HG03159 (cell line): ENCODE measurements around the gene SSTR5.

Source experiments
- ATAC-seq: cut with Tn5 transposase; IDR thresholded peaks from one replicate; pipeline ENCODE4 v1.9.1; 2021; ENCODE audit warnings: mild to moderate bottlenecking, moderate library complexity; ENCODE audit not compliant: unreplicated experiment

Gene SSTR5

GRCh38 chr16:1053700-1054368 lies 18.7 kb upstream of the SSTR5 start:
- ATAC-seq: no peak

- ATAC-seq: no peak
Measured at GRCh38 chr16:1054660-1055556, 17.6 kb upstream of the SSTR5 start.

GRCh38 chr16:1055557-1055924 lies 17.0 kb upstream of the SSTR5 start:
- ATAC-seq: no peak

GRCh38 chr16:1056196-1056595 lies 16.4 kb upstream of the SSTR5 start:
- no peak for ATAC-seq

- ATAC-seq: no peak
Measured at GRCh38 chr16:1057252-1057932, 15.2 kb upstream of the SSTR5 start.

- ATAC-seq: no peak
Measured at GRCh38 chr16:1058216-1058615, 14.3 kb upstream of the SSTR5 start.

GRCh38 chr16:1059310-1059709 lies 13.2 kb upstream of the SSTR5 start:
- ATAC-seq: no peak

GRCh38 chr16:1060416-1061340 lies 11.9 kb upstream of the SSTR5 start:
- ATAC-seq: no peak

- no peak for ATAC-seq
Measured at GRCh38 chr16:1061769-1062505, 10.6 kb upstream of the SSTR5 start.

- no peak for ATAC-seq
Measured at GRCh38 chr16:1062895-1063294, 9.7 kb upstream of the SSTR5 start.

- no peak for ATAC-seq
Measured at GRCh38 chr16:1063728-1064127, 8.8 kb upstream of the SSTR5 start.

GRCh38 chr16:1065469-1066128 lies 6.9 kb upstream of the SSTR5 start:
- ATAC-seq: no peak

- ATAC-seq: no peak
Measured at GRCh38 chr16:1066584-1067172, 5.9 kb upstream of the SSTR5 start.

GRCh38 chr16:1067629-1068028 lies 4.9 kb upstream of the SSTR5 start:
- ATAC-seq: no peak

GRCh38 chr16:1068451-1068850 lies 4.1 kb upstream of the SSTR5 start:
- no peak for ATAC-seq

- no peak for ATAC-seq
Measured at GRCh38 chr16:1069154-1069553, 3.4 kb upstream of the SSTR5 start.

GRCh38 chr16:1070084-1070863 lies 2.3 kb upstream of the SSTR5 start:
- no peak for ATAC-seq

- ATAC-seq: no peak
Measured at GRCh38 chr16:1070864-1071408, 1.6 kb upstream of the SSTR5 start.
